EL (cell line): ENCODE measurements around the gene MICU1.
"Not testable (repeated sequence)": the region's sequence is repeated elsewhere in the genome, so short reads cannot be mapped to it uniquely, and the experiment has no call there.

Source experiments
- DNase-seq: peaks from one replicate; pipeline ENCODE4 v3.0.0-alpha.2; 2016

The MICU1 gene

DNA sequence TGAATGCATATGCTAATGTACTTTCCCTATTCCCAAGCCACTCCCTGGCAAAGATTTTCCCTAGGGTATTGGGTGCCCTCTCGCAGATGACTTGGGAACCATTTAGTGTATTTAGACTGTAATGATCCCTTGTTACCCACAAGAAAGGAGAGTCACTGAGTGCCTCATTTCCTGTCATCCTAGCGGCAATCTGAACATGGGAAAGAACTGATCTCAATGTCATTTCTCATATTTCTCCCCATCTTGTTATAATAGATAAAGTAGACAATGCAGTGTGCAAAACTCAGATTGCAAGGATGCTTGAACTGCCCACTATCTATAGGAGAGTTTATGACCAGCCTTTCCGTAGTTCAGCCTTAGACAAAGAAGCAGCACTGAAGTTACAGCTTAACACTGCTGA, 123.3 kb downstream of the MICU1 start:
- DNase-seq = peak; percentile 25

DNA sequence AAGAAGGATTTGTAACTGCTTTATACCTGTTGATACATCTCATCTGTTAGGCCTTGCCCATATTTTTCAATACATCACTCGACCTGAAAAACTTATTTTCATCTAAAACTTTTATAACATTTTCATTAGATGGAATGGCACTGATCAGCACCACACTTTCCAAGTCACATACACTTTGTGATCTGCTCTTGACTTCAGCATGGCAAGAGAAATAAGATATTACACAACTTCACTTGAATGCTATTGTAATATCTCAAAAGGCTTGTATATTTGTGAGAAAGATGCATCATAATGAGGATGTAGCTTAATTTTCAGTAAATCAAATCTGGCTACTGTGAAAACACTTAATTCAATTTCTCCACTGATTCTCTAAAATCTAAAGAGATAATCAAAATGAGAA, 126.2 kb downstream of the MICU1 start:
- DNase-seq = no peak

DNA sequence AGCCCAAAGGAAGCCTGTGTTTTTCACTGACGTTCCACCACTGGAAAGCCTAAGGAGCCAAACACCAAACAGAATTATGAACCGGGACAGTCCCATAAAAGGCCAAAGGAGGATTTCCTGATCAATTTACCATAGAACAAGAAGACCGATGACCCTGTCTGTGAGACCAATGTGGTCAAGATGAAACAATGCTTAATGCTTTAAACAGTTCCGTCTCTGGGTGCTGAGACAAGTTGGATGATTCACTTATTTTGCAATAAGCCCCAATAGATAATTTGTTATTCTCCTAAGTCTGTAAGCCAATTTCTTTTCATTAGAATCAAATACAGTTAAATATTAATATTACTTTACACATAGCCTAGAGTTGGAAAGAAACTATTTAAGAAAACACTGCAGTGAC, 134.9 kb downstream of the MICU1 start:
- no peak for DNase-seq

DNA sequence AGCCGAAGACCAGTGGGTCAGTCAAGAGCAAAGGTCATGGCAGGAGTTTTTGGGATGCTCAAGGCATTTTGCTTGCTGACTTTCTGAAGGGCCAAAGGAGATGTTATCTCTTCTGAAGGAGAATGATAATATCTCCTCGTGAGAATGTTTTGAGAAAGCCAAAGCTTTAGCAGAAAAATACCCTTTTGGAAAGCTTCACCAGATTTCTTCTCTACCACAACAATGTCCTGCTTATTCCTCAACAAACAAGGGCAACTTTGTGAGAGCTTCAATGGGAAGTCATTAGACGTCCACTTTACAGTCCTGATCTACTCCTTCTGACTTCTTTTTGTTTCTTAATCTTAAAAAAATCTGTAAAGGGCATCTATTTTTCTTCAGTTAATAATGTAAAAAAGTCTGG, 138.4 kb downstream of the MICU1 start:
- no peak for DNase-seq

DNA sequence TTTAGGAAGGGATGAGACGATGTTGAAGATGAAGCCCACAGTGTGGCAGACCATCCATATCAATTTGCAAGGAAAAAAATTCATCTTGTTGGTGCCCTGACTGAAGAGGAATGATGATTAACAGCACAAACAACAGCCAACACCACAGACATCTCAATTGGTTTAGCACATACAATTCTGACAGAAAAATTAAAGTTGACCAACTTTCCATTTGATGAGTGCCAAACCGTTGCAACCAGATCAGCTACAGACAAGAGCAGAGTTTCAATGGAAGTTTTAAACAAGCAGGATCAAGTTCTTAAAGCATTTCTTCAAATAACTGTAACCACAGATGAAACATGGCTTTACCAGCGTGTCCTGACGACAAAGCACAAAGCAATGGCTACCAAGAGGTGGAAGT, 138.8 kb downstream of the MICU1 start:
- DNase-seq = no peak

DNA sequence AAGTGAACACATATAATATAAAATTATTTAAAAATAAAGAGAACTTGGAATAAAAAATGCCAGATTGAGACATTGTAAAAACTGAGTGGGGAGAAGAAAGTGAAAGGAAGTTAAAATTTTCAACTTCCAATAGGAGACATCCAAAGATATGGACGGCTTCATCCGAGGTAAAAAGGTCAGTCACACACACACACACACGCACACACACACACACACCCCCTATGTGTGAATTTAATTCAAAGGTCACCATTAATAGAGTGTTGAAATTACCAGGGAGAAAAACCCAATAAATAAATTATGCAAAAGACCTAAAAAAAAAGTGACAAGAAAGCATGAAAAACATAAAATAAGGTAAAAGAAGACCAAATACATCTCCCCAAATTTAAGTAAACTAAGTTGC, 140.2 kb downstream of the MICU1 start:
- no peak for DNase-seq

DNA sequence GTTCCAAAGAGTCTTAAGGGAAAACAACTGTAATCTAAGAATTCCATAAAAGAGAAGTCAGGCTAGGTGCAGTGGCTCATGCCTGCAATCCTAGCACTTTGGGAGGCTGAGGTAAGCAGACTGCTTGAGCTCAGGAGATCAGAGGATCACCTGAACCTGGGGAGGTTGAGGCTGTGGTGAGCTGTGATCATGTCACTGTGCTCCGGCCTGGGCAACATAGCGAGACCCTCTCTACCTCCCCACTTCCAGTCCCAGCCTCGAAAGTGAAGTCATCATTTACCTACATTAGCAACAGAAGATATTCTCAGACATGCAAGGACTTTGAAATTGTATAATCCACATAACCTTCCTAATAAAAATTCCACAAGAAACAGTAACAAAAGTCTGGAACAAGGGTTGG, 141.4 kb downstream of the MICU1 start:
- no peak for DNase-seq

DNA sequence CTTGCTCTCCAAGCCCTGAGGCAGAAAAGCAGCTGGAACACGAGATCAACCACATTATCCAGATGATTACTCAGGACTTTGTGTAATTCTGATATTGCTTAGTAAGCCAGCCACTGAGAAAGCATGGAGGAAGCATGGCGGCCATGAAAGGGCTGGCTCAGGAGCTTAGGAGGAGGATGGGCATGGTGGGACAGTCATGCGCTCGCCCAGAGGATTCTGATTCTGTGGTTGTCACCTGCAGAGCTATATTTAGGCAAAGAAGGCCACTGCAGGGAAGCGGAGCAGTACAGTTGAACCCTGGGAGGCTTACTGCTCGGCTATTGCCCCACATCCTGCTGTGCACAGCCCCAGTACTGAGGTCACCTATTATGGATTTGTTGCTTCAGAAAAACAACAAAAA, 142.4 kb downstream of the MICU1 start:
- no peak for DNase-seq

DNA sequence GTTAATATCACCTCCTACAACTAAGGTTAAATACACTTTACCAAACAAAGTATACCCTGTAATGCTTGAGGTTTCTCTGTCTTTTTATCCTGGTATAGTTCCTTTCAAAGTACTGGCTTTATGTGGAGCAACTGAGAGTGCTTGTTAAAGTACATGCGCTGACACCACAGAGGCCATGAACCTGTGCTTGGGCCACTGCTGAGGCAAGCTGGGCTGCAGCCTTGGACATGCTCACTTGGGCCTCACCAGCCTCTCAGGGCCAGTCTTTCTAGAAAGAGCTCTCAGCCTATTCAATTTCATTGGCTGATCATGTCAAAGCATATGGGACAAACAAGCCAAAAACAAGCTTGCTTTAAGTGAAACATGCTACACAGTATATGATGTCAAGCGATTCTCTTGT, 145.0 kb downstream of the MICU1 start:
- no peak for DNase-seq

DNA sequence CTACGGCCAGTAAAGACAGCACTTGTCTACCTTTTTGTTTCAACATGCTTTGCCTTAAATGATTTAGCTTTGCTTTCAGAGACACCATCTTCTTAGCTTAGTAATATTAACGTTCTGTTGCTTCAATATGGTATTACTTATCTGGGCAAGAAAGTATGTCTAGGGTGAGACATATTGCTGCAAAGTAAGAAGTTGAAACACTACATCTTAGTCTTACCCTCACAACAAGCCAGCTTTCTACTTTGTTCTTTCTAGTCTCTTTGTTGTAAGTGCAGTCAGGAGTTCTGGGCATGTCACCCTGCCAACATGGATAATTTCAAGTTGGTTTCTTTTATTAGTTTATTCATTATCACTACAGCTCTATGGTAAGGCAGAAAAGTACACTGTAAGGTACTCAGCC, 148.4 kb downstream of the MICU1 start:
- no peak for DNase-seq

DNA sequence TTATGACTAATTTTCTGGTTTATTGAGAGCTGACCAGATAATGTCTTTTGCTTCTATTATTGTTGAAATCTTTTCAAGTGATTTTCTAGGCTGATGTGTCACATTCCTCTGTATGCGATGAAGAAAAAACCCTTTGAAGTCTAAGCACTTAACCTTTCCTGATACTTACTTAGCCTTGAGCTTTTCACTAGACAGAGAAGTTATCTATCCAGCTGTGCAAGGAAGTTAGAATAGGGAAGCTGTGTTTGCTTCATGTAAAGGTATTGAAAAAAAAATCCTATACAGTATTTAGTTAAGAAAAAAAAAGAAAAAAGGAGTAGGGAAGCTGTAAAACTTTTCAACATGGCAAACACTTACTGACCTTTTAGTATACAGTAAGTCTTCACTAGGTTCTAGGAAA, 153.6 kb downstream of the MICU1 start:
- no peak for DNase-seq

DNA sequence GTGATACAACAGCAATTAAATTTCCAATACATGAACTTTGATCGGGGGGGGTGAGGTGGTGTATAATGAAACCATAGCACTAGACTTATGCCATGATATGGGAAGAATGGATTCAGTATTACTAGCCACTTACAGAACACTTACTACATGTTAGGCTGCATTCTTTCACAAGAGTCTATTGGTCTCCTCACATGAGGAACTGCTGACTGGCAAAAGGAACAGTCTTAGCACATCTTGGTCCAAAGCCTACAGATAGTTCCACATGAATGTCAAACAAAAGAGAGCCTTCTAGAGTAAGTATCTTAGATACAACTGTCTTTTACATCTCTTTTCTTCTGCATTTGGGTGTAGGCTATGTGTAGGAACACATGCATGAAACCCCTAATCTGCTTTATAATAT, 155.2 kb downstream of the MICU1 start:
- no peak for DNase-seq

DNA sequence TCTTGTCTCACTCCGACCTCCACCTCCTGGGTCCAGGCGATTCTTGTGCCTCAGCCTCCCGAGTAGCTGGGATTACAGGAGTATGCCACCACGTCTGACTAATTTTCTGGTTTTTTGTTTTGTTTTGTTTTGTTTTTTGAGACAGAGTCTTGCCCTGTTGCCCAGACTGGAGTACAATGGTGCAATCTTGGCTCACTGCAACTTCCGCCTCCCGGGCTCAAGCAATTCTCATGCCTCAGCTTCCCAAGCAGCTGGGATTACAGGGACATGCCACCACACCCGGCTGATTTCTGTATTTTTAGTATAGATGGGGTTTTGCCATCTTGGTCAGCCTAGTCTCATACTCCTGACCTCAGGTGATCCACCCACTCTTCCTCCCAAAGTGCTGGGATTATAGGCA, 158.8 kb downstream of the MICU1 start:
- DNase-seq = not testable (repeated sequence)

DNA sequence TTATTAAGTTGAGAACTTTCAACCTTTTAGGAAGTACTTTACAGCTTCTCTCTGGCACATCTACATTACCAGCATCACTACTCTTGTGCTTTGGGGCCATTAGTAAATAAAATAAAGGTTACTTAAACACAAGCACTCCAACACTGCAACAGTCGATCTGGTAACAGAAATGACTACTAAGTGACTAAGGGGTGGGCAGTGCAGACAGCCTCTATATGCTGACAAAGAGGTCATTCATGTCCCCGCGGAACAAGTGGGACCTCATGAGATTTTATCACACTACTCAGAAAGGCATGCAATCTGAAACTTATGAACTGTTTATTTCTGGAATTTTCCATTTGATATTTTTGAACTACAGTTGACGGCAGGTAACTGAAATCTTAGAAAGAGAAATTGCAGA, 159.9 kb downstream of the MICU1 start:
- no peak for DNase-seq

DNA sequence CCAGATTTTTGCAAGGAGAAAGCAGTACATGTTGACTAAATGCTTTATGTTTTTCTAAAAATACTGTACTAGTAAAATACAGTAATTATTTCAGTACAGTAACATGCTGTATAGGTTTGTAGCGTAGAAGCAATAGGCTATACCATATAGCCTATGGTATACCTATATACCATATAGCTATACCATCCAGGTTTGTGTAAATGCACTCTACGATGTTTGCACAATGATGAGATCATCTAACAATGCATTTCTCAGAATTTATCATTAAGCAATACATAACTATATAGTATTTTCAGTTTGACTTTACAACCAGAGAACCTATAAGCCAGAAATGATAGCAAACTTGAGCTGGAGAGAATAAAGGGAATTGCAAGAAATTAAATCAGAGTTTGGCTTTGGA, 161.4 kb downstream of the MICU1 start:
- no peak for DNase-seq

DNA sequence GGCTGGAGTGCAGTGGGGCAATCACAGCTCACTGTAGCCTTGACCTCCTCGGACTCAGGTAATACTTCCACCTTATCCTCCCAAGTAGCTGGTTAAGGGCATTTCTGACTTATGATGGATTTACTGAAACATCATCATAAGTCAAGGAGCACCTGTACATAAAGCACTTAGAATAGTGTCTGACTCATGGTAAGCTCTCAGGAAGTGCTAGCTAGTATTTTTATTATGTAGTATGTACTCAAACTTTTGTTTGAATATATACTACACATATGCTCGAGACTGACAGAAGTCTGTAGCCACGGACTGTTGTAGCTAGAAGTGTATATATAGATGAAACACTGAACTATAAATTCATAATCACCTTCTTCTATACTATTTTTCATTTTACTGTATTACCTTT, 163.6 kb downstream of the MICU1 start:
- DNase-seq = no peak

DNA sequence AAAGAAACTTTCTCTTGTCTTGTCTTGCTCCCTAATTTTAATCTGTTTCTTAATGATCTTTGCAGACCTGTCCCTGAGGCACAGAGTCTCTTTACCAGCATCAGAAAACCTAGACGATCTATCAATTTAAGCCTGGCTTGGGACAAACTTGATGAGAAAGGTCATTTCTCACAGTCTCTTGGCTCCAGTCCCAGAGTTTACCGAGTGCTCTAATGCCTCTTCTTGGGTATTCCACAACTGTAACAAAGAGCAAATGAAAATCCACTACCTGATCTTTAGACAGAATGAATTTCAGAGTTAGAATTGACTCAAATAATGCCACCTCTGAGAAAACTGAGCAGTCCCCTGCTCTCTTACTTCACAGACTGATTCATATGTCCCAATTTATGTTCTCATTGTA, 164.8 kb downstream of the MICU1 start:
- no peak for DNase-seq

DNA sequence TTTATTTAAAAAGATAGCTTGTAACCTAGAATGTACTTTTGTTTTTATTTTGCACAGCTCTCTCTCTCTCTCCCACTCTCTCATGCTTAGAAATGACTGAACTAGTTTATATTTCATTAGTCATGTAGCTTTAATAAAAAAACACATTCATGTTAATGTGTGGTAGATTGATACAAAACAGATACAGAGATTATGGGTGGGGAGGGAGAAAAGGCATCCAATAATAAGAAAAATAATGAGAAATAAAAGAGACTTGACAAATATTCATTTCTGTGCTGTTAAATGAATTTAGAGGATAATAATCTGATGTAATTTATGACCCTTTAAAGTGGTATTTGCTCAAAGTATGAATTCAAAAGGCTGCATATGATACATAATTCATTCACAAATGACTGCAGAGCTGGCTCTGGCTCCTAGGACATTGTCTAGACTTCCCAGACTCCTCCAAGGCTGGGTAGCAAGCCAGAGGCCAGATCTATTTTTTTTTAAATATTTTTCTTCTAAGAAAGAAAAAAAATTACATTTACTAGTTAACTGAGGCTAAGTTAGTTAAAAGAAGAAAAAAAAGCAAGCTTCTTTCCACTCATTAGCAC, 165.5 kb downstream of the MICU1 start:
- DNase-seq = no peak

DNA sequence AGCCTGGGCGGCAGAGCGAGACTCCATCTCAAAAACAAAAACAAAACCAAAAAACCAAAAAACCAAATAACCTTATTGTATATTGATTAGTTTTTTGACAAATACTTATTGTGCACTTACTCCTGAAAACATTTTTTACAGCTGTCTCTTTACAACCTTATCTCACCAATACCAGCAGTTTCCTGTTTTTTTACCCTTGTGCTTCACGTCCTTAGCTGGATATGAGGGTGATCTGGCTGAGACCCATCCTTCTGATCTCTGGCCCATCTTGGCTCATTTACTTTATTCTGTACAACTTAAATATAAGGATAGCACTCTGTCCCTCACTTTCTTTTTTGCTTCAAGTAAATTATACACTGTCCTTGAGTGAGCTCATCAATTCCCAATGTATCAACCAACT, 166.6 kb downstream of the MICU1 start:
- no peak for DNase-seq

DNA sequence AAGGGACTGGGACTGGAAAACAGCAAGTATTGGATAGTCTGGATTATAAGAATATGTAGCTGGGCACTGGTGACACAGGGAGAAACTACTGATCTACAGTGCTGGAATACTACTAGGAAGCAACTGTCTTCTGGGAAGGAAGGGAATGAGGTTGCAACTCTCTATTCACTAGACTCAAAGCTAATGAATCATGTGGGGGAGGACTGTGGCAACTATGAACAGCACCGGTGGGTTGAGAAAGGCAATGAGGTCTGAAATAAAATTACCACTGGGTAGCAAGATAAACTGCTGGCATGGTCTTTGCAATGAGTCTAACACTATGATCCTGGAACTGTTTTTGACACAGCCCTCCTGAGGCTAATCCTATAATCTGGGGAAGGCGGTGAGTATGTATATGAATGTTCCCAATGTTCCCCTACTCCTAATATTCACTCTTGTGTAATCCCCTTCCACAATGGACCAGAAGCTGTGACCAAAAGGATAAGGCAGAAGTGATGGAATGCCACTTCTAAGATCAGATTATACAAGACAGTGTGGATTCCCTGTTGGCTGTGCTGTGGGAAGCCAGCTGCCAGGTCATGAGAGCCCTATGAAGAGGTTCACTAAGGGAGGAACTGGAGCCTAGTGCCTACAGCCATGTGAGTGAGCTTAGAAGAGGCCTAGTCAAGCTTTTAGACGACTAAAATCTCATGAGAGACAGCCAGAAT, 169.8 kb downstream of the MICU1 start:
- no peak for DNase-seq

DNA sequence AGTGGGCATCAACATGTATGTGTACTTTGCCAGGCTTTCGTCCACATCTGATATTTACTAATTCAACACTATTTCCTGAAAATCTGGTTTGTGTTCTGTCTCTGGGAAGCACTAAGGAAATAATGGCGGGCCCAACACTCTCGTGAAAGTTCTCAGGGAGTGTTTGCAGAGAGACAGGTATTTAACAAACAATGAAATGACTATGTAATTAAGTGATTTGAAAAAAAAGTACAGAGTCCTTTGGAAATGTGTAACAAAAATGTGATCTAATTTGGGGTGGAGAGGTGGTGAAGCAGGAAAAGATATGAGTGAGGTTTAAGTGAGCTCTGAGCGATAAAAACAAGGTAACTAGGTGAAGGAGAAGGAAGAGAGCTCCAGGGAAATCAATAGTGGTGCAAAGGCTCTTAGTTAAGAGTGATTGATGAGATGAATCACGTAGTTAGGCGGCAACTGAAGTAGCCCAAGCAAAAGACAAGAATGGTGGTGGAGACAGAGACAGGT, 175.9 kb downstream of the MICU1 start:
- DNase-seq = no peak

DNA sequence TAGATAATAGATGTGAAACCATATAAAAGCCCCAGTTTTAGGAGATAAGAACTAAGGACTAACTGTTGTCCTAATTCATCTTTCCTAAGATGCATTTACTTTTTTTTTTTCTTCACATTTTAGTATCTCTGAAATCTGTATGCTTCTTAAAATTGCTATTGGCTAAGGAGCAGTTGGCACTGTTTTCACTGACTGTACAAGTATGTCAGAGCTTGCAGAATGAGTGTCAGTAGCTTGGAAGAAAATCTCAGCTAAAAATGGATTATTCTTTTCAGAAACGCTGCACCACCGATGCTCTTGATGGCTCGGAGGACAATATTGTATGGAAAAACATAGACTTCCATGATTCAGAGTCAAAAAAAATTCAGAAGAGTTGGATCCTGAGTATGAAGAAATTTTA, 180.0 kb downstream of the MICU1 start:
- no peak for DNase-seq

DNA sequence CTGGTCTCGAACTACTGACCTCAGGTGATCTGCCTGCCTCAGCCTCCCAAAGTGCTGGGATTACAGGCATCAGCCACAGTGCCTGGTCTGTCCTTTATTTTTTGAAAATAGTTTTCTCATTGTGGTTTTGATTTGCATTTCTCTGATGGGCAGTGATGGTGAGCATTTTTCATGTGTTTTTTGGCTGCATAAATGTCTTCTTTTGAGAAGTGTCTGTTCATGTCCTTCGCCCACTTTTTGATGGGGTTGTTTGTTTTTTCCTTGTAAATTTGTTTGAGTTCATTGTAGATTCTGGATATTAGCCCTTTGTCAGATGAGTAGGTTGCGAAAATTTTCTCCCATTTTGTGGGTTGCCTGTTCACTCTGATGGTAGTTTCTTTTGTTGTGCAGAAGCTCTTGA, 182.9 kb downstream of the MICU1 start:
- not testable (repeated sequence) for DNase-seq

DNA sequence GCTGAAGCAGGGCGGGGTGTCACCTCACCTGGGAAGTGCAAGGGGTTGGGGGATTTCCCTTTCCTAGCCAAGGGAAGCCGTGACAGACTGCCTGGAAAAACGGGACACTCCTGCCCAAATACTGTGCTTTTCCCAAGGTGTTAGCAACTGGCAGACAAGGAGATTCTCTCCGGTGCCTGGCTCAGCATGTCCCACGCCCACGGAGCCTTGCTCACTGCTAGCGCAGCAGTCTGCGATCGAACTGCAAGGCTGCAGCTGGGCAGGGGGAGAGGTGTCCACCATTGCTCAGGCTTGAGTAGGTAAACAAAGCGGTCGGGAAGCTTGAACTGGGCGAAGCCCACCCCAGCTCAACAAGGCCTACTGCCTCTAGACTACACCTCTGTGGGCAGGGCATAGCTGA, 190.3 kb downstream of the MICU1 start:
- no peak for DNase-seq

DNA sequence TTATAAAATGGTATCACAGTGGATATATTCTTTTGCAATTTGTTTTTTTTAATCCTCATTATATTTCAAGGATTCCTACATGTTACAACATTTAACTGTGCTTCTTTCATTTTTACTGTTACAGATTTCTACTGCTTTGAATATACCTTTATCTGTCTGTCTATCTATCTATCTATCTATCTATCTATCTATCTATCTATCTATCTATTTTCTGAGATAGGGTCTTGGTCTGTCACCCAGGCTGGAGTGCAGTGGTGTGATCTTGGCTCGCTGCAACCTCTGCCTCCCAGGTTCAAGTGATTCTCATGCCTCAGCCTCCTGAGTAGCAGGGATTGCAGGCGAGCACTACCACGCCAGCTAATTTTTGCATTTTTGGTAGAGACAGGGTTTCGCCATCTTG, 194.9 kb downstream of the MICU1 start:
- DNase-seq = not testable (repeated sequence)
